SU-DHL-6 (cell line): ENCODE data around the gene RAD51B.

ENCODE experiments used
- CTCF ChIP-seq: fragments of 200-600 bp; sonication (generic); IDR thresholded peaks from one replicate; pipeline ENCODE4 v1.5.1; 2017; ENCODE audit warnings: antibody characterized with exemption, mild to moderate bottlenecking, low read length, moderate library complexity; ENCODE audit not compliant: insufficient read depth, poor library complexity, severe bottlenecking
- EZH2phosphoT487 ChIP-seq: fragments of 200-600 bp; sonication (generic), shearing (Covaris generic); conservative IDR thresholded peaks from 2 replicates; pipeline ENCODE4 v1.6.1; 2018; ENCODE audit warnings: mild to moderate bottlenecking, antibody characterized with exemption, low read length, moderate library complexity, mixed read lengths

DNA sequence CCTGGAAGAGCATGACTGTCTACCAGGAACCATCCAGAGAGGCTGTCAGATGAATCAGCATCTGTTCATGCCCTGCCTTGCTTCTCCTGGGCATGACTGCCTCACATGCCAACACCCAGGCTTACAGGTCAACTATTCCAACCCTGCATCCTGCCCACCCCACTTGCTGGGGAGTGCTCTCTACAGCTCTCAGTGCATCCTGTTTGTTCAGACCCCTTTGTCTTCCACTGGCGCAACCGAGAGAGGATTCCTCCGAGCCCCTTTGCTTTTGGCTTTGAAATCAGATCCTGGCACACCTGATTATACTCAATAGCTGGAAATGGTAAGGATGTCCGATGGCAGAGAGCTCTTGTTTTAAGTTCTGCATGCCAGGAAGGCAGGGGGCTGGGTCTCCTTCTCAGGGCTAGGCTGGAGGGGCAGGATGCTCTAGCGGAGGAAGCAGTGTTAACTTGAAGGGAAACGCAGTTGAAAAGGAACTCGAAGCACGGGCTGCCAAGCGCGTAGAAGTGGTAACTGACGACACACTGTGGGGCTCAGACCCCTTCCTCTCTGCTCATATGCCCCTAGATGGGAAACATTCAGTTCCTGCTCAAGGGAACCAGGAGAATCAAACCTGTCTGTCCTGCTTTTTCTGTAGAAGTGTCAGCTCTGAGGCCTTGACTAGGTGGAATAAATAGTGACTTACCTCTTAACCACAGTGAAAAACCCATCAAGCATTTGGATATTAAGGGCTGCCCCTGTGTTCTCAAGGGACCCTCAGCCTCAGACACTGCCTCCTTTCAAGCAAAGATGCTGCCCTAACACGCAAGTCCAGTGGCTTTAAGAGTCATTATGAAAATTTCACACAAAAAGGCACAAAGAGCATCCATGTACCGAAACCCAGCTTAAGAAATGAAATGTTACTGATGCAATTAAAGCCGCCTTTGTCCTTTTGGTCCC is 675.8 kb downstream of the RAD51B start:
- TF ChIP-seq CTCF (no peak), EZH2phosphoT487 (no peak)
